HepG2 (cell line): ENCODE data around the gene CAPN8. TPM values are rescaled to one million over a fixed set of nuclear protein-coding genes. Genes with fewer than 3 reads are reported as not detected.

Experiments used
- DR1 ChIP-seq: sonication (generic); formaldehyde crosslinking; IDR thresholded peaks from 2 replicates; pipeline ENCODE4 v1.8.0; 2021; ENCODE audit warnings: mild to moderate bottlenecking, missing genetic modification reagents, inconsistent platforms
- HHEX ChIP-seq: IDR thresholded peaks from 2 replicates; pipeline ENCODE4 v1.6.1; 2016; ENCODE audit warnings: control low read depth
- HNRNPK ChIP-seq: fragments of 200-400 bp; formaldehyde crosslinking; IDR thresholded peaks from 2 replicates; pipeline ENCODE4 v1.6.1; 2018; ENCODE audit warnings: low read length, low read depth, moderate library complexity, mild to moderate bottlenecking; ENCODE audit not compliant: poor library complexity, severe bottlenecking
- HOXA9 ChIP-seq: sonication (generic); formaldehyde crosslinking; IDR thresholded peaks from 2 replicates; pipeline ENCODE4 v1.8.1; 2022; ENCODE audit warnings: missing genetic modification reagents, mild to moderate bottlenecking, moderate library complexity, borderline replicate concordance
- RXRB ChIP-seq: IDR thresholded peaks from 2 replicates; pipeline ENCODE4 v1.6.1; 2016; ENCODE audit warnings: borderline replicate concordance, missing genetic modification reagents, missing compliant biosample characterization
- TOPORS ChIP-seq: sonication (generic); formaldehyde crosslinking; IDR thresholded peaks from 2 replicates; pipeline ENCODE4 v1.8.0; 2023; ENCODE audit warnings: mild to moderate bottlenecking, missing genetic modification reagents
- TSC22D2 ChIP-seq: sonication (generic); formaldehyde crosslinking; IDR thresholded peaks from 2 replicates; pipeline ENCODE4 v1.5.1; 2020; ENCODE audit warnings: missing genetic modification reagents, mild to moderate bottlenecking, borderline replicate concordance
- WIZ ChIP-seq: sonication (generic); formaldehyde crosslinking; IDR thresholded peaks from 2 replicates; pipeline ENCODE4 v1.5.1; 2020; ENCODE audit warnings: mild to moderate bottlenecking, missing genetic modification reagents
- YY1 ChIP-seq: IDR thresholded peaks from 2 replicates; pipeline ENCODE4 v1.6.1; 2011; ENCODE audit warnings: low read length, low read depth, moderate library complexity, mild to moderate bottlenecking; ENCODE audit not compliant: insufficient read depth, insufficient replicate concordance
- ZNF205 ChIP-seq: IDR thresholded peaks from 2 replicates; pipeline ENCODE4 v1.6.1; 2018; ENCODE audit warnings: missing biosample characterization, missing genetic modification reagents
- ZNF432 ChIP-seq: sonication (generic); formaldehyde crosslinking; IDR thresholded peaks from 2 replicates; pipeline ENCODE4 v1.5.0; 2020; ENCODE audit warnings: missing genetic modification reagents, mild to moderate bottlenecking, borderline replicate concordance
- ZNF562 ChIP-seq: sonication (generic); formaldehyde crosslinking; IDR thresholded peaks from 2 replicates; pipeline ENCODE4 v1.8.0; 2022; ENCODE audit warnings: missing genetic modification reagents, borderline replicate concordance
- ZZZ3 ChIP-seq: sonication (generic); formaldehyde crosslinking; IDR thresholded peaks from 2 replicates; pipeline ENCODE4 v1.4.0; 2020; ENCODE audit warnings: missing genetic modification reagents, mild to moderate bottlenecking, borderline replicate concordance
- polyA plus RNA-seq, 8 experiments: library from polyadenylated mRNA; depleted of rRNA in 3 of 8; stranded (reverse) in 7 of 8; unstranded in 1 of 8; fragments of >200 nt; fragmentation: Illumina TruSeq in 4 of 8; extraction: Trizol in 4 of 8; gene quantifications; 2 replicates each; pipeline versions ENCODE4 v1.2.1 to v1.2.3, GENCODE V29; 2011 to 2016; ENCODE audit warnings: low read depth in 4 of 8, missing spikeins in 1 of 8, mixed read lengths in 1 of 8; ENCODE audit not compliant: insufficient read depth in 1 of 8
- total RNA-seq, 5 experiments: library from RNA; depleted of rRNA; stranded (reverse); fragments of >200 nt; fragmentation: Illumina TruSeq; extraction: Trizol; gene quantifications; 2 replicates each; pipeline ENCODE4 v1.2.3, GENCODE V29; 2016; ENCODE audit warnings: low read depth in 1 of 5
- TF ChIP-seq, protein P1 (sequence below): sonication (generic); formaldehyde crosslinking; IDR thresholded peaks from 2 replicates; pipeline ENCODE4 v1.4.0; 2020; ENCODE audit warnings: mild to moderate bottlenecking, missing genetic modification reagents
- TF ChIP-seq, protein P2 (sequence below): IDR thresholded peaks from 2 replicates; pipeline ENCODE4 v1.6.1; 2016
- TF ChIP-seq, protein P3 (sequence below): sonication (generic); formaldehyde crosslinking; IDR thresholded peaks from 2 replicates; pipeline ENCODE4 v1.4.0; 2020; ENCODE audit warnings: missing genetic modification reagents
- TF ChIP-seq, protein P4 (sequence below): sonication (generic); formaldehyde crosslinking; IDR thresholded peaks from 2 replicates; pipeline ENCODE4 v1.5.1; 2020; ENCODE audit warnings: mild to moderate bottlenecking, missing genetic modification reagents, borderline replicate concordance

CAPN8 gene
- total and polyA plus RNA-seq, 2 of the 13 experiments (the other 11 are each of a cell fraction or from before 2014, with no cell fraction given), result 0.20 to 0.25 TPM

DNA sequence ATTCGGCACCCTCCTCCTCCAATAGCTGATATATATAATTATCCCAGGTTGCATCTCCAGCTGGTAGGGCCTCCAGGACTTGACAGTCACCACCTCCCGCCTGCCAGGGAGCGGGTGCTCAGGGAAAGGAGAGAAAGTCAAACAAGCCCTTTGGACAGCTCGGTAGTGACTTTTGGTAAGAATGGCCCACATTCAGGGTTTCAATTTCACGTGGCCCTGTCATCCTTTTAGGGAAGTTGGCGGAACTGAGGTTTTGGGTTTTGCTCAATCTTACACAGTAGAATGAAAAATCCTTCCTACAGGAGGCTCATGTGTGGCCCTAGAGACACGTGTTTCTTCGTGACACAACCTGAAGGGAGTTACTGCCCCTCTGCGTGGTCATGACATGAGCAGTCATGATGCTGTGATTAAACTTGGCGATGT is 44.2 kb downstream of the CAPN8 start (continued):
- TF ChIP-seq, protein P1, sequence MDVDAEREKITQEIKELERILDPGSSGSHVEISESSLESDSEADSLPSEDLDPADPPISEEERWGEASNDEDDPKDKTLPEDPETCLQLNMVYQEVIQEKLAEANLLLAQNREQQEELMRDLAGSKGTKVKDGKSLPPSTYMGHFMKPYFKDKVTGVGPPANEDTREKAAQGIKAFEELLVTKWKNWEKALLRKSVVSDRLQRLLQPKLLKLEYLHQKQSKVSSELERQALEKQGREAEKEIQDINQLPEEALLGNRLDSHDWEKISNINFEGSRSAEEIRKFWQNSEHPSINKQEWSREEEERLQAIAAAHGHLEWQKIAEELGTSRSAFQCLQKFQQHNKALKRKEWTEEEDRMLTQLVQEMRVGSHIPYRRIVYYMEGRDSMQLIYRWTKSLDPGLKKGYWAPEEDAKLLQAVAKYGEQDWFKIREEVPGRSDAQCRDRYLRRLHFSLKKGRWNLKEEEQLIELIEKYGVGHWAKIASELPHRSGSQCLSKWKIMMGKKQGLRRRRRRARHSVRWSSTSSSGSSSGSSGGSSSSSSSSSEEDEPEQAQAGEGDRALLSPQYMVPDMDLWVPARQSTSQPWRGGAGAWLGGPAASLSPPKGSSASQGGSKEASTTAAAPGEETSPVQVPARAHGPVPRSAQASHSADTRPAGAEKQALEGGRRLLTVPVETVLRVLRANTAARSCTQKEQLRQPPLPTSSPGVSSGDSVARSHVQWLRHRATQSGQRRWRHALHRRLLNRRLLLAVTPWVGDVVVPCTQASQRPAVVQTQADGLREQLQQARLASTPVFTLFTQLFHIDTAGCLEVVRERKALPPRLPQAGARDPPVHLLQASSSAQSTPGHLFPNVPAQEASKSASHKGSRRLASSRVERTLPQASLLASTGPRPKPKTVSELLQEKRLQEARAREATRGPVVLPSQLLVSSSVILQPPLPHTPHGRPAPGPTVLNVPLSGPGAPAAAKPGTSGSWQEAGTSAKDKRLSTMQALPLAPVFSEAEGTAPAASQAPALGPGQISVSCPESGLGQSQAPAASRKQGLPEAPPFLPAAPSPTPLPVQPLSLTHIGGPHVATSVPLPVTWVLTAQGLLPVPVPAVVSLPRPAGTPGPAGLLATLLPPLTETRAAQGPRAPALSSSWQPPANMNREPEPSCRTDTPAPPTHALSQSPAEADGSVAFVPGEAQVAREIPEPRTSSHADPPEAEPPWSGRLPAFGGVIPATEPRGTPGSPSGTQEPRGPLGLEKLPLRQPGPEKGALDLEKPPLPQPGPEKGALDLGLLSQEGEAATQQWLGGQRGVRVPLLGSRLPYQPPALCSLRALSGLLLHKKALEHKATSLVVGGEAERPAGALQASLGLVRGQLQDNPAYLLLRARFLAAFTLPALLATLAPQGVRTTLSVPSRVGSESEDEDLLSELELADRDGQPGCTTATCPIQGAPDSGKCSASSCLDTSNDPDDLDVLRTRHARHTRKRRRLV (CRISPR knock-in tag), result no peak
- TF ChIP-seq ZNF205 (CRISPR knock-in tag) (no peak), DR1 (no peak), TOPORS (CRISPR knock-in tag) (no peak), HNRNPK (no peak), HHEX (CRISPR knock-in tag) (no peak), ZNF432 (CRISPR knock-in tag) (no peak), TSC22D2 (no peak), ZNF562 (CRISPR knock-in tag) (no peak), WIZ (CRISPR knock-in tag) (no peak), HOXA9 (CRISPR knock-in tag) (no peak), ZZZ3 (CRISPR knock-in tag) (no peak), YY1 (no peak), RXRB (CRISPR knock-in tag) (no peak)
- TF ChIP-seq, protein P2, sequence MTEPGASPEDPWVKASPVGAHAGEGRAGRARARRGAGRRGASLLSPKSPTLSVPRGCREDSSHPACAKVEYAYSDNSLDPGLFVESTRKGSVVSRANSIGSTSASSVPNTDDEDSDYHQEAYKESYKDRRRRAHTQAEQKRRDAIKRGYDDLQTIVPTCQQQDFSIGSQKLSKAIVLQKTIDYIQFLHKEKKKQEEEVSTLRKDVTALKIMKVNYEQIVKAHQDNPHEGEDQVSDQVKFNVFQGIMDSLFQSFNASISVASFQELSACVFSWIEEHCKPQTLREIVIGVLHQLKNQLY (CRISPR knock-in tag), result 0 out of 2 replicates have a peak, but pooled peaks have one; percentile 31
- TF ChIP-seq, protein P3, sequence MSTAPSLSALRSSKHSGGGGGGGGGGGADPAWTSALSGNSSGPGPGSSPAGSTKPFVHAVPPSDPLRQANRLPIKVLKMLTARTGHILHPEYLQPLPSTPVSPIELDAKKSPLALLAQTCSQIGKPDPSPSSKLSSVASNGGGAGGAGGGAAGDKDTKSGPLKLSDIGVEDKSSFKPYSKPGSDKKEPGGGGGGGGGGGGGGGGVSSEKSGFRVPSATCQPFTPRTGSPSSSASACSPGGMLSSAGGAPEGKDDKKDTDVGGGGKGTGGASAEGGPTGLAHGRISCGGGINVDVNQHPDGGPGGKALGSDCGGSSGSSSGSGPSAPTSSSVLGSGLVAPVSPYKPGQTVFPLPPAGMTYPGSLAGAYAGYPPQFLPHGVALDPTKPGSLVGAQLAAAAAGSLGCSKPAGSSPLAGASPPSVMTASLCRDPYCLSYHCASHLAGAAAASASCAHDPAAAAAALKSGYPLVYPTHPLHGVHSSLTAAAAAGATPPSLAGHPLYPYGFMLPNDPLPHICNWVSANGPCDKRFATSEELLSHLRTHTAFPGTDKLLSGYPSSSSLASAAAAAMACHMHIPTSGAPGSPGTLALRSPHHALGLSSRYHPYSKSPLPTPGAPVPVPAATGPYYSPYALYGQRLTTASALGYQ (CRISPR knock-in tag), result no peak
- TF ChIP-seq, protein P4, sequence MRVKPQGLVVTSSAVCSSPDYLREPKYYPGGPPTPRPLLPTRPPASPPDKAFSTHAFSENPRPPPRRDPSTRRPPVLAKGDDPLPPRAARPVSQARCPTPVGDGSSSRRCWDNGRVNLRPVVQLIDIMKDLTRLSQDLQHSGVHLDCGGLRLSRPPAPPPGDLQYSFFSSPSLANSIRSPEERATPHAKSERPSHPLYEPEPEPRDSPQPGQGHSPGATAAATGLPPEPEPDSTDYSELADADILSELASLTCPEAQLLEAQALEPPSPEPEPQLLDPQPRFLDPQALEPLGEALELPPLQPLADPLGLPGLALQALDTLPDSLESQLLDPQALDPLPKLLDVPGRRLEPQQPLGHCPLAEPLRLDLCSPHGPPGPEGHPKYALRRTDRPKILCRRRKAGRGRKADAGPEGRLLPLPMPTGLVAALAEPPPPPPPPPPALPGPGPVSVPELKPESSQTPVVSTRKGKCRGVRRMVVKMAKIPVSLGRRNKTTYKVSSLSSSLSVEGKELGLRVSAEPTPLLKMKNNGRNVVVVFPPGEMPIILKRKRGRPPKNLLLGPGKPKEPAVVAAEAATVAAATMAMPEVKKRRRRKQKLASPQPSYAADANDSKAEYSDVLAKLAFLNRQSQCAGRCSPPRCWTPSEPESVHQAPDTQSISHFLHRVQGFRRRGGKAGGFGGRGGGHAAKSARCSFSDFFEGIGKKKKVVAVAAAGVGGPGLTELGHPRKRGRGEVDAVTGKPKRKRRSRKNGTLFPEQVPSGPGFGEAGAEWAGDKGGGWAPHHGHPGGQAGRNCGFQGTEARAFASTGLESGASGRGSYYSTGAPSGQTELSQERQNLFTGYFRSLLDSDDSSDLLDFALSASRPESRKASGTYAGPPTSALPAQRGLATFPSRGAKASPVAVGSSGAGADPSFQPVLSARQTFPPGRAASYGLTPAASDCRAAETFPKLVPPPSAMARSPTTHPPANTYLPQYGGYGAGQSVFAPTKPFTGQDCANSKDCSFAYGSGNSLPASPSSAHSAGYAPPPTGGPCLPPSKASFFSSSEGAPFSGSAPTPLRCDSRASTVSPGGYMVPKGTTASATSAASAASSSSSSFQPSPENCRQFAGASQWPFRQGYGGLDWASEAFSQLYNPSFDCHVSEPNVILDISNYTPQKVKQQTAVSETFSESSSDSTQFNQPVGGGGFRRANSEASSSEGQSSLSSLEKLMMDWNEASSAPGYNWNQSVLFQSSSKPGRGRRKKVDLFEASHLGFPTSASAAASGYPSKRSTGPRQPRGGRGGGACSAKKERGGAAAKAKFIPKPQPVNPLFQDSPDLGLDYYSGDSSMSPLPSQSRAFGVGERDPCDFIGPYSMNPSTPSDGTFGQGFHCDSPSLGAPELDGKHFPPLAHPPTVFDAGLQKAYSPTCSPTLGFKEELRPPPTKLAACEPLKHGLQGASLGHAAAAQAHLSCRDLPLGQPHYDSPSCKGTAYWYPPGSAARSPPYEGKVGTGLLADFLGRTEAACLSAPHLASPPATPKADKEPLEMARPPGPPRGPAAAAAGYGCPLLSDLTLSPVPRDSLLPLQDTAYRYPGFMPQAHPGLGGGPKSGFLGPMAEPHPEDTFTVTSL (CRISPR knock-in tag), result 0 out of 2 replicates have a peak, but pooled peaks have one; percentile 22
